CD4-positive, alpha-beta T cell treated with Interleukin-10 for 1 hour (primary cell): ENCODE results near the gene PRXL2A.
A peak's percentile ranks its signal among the peaks of the same experiment; 100 is the strongest.
"Not testable (repeated sequence)": the region's sequence is repeated elsewhere in the genome, so short reads cannot be mapped to it uniquely, and the experiment has no call there.

ENCODE experiments used
- DNase-seq: peaks from one replicate; pipeline ENCODE4 v3.0.0-alpha.2; 2020

Gene PRXL2A

DNA sequence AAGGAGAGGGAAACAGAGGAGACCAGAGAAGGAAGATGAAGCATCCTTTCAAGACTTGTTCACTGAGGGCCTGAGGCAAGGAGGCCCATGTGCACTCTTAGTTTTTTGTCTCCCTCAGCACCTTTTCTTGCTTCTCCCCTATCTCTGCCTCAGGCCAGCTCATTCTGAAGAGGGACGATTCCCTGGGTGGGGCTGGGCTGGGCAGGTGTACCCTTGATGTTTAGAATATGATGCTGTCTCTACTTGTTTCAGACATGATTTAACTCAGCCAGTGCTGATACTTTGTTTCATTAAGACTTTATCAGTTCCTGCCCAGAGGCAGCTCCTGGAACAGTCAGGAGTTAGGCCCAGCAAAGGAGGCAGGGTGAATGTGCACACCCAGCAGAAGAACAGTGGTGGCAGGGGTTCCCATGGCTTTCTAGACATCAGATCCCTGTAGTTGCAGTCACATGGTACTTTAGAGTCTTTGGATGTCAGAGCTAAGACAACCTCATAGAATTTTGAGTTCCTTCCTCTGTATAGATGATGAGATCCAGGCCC lies 3.4 kb downstream of the PRXL2A start:
- DNase-seq: no peak

DNA sequence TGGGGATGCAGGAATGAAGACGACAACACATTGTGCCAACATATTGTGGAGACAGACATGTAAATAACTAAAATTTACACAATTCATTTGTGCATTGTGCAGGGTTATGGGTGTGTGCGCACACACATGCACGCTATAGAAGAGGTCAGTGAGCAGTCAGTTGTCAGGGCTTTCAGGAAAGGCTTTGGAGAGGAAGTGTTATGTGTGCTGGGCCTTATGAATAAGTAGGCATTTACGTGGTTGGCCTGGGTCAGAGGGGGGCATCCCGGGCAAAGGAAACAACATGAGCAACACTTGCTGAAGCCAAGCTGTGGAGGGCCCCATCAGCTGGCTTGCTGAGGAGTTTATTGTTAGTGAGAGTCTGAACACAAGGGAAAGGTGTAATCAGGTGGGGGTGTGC lies 4.1 kb downstream of the PRXL2A start:
- DNase-seq: no peak

DNA sequence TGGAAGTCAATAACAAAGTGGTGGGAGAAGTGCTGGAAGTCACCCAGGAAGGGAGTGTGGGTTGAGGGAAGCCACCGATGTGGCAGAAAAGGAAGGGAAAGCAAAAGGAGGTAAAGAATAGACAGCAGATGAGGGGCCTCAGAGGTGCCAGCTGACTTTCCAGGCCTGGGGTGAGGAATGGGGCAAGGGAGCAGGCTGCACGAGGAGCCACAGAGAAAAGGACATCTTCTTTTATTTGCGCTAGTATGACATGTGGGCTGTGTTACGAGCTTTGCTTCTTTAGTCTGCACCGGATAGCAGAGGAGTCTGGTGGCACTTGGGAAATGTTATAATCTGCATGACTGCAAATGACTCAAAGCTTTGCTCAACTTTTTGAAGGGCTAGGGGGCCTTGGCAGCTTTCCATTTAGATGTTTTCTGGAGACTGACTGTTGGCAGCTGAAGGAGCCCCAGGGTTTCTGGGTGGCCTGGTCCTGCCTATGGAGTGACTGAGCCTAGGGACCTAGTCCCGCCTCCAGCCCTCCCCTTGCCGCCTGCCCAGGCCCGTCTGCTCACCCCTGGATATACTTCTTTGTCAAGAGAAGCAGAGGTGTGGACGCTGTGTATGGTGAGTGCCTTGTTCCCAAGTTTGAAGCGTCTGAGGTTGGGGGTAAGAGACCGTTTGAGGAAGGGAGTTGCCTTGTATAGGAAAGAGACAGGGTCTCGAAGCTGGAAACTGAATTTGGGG lies 5.1 kb downstream of the PRXL2A start:
- DNase-seq: no peak

DNA sequence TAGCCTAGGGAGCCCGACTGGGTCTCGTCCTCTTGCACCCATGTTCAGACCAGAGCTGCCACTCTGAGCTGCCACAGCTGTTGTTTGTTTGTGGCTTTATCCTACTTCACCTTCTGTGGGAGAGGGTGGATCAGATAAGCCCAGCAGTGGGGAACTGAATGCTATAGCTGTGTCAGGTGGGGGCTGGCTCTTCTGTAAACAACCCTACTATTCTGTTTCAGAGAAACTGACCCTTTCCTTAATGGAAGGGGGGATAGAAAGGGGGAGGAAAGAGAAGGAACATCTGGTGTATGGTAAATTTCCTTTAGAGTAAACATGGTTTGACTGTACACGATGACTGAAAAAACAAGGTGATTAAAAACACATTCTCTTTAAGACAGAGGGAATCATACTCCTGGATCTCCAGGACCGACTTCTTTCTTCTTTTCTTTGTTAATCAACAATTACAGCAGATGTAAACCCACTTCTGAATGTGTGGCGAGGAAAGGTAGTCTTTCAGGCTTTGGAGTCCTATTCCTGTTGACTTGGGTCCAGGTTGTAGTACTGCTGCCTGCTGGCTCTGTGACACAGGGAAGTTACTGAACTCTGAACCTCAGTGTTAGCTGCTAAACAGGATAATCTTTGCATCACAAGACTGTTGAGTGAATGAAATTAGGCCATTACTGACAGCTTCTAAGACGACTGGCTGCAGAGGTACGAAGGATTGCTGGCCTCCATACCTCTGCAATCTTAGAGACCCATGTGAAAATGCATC lies 6.0 kb downstream of the PRXL2A start:
- no peak for DNase-seq

DNA sequence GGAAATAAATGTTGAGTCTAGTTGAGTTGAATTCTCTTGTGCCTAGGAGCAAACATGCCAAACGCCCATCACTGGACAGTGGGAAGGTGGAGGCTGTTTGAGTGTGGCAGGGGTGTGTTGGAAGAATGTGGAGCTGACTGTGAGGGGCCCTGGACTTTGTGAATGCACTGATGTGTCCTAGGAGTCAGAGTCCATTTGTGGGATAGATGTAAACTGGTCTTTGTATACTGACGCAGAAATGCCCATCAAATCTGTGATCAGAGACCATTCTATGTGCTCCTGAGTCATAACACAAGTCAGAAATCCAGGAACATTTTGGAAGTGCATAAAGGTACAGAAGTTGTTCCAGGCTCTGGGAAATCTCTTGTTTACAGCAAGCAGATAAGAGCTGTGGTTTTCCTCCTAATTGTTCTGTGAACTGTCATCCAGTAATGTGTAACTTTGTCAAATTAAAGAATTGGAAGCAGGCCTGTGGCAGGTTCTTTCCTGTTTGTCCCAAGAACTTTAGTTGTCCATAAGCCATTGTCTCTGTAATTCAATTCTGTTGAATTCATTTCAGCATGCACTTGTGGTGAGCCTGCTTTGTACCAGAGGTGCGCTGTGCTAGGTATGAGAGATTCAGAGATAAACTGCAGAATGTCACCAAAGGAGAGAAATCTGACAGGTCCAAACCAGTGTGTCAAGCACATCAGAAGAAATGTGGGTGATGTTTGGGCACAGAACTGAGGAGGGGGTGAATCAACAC lies 7.6 kb downstream of the PRXL2A start:
- DNase-seq: no peak

DNA sequence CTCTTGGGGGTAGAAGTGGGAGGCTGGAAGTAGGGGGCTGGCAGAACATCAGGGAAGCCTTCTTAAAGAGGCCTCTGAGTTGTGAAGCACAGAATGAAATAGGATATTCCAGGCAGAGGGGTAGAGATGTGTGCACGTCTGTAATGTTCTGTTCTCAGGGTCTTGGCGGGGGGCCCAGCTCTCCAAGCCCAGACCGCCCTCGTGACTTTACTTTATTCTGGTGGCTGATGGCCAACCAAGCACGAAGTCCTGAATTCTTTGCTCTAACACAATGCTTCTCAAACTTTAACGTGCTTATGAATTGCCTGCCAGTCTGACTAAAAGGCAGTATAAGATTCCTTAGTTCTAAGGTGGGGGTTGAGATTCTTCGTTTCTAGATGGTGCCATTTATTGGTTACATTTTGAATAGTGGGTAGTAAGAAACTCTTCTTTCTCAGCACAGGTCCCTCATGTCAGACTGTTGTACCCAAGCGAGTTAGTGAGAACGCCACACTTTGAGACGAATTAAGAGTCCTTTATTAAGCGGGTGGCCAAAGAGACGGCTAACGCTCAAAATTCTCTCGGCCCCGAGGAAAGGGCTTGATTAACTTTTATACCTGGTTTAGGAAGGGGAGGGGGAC lies 8.2 kb downstream of the PRXL2A start:
- DNase-seq: no peak

DNA sequence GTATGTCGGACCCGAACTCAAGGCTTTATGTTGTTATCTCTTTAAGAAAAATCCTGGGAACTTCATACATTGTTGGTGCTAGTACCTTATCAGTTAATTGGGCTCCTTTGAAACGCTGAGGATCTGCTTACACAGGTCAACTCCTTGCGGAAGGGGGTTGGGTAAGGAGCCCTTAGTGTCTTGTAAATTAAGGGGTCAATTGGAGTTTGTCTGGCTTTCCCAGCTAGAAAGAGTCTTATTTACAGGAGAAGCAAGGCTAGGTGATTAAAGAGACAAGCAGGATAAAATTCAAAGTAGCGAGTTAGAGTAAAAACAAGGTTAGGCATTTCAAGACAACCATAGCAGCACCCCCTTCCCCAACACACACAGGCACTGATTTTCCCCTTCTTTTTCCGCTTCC lies 8.9 kb downstream of the PRXL2A start:
- not testable (repeated sequence) for DNase-seq

DNA sequence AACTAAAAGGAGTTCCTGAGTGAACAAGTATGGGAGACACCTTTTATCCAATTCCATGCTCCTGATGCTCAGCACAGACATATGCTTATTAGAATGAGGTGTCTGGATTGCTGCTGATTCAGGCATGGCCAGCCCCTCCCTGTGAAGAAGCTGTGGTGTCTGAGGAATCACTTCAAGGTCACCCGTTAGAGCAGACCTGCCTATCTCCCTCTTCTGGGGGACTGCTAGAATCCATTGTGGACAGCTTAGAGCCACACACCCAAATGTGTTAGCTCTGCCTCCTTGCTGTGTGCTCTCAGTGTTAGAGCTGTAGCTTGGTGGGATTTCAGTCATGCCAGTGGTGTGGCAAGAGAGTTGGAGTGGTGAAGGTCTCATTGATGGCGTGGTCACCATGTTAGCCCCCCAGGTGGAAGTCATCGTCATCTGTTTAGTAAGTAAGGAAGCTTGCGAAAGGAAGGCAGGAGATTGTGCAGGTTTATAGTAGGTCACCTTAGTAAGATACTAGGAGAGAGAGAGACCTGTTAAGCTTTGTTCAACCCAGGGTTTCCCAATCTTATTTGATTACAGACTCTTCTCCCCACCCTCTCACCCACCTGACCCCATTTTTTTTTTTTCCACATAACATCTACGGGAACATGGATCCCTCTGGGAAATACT lies 12.8 kb downstream of the PRXL2A start:
- DNase-seq: no peak

DNA sequence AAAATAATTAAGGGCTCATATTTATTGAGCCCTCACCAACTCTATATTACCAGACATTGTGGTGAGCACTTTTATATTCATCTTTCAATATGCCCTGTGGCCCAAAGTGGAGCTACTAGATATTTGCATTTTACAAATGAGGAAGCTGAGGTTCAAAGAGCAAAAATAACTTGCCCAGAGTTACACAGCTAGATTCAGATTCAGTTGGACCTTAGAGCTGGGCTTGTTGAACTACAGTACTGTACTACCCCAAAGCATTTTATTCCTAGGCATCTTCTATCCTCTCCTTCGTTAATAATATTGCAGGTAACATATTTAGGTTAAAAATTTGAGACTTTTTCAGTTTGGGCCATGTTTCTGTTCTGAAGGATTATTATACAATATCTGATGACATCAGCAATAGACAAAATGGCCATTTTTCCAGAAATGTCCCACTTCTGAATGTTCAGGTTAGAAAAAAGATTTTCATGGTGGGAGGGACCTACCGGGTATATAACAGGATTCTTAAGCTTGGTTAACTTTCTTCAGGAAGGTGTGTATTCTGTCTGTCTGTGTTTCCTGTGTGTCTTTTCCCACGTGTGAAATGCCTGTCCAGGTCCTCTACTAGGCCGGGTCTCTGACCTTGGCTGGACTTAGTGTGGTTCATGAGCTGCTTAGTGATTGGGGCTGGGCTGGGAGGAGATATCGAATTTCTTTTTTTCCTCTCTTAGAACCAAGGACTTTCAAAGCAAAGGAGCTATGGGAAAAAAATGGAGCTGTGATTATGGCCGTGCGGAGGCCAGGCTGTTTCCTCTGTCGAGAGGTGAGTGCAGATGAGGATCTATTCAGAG lies 13.6 kb downstream of the PRXL2A start:
- DNase-seq: no peak

DNA sequence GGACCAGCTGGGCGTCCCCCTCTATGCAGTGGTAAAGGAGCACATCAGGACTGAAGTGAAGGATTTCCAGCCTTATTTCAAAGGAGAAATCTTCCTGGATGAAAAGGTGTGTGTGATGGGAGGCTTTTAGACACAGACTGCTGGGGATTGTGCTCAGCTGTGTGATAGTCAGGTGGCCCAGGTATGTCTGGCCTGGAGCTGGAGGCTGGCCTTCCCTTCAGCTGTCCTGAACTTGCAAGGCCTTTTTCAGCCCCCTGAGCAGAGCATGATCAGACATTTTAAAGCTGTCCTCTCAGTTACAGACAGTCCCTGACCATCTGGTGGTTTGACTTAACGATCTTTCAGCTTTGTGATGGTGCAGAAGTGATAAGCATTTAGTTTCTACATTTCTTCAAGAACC lies 17.6 kb downstream of the PRXL2A start:
- DNase-seq: no peak

DNA sequence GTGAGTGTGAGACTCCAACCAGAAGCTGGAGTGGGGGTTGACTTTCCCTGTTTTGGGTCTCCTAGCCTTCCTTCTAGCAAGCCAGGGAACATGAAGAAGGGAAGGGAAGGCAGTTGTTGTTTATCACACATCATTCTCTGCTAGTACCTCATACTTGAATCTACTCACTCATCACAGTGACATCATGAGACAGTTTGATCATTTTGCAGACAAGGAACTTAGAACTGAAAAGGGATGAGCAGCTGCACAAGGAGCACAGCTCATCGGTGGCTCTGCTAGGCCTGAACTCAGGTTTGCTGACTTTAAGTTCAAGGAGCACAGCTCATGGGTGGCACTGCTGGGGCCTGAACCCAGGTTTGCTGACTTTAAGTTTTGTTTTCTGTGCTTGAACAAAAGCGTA lies 19.2 kb downstream of the PRXL2A start:
- DNase-seq: no peak

DNA sequence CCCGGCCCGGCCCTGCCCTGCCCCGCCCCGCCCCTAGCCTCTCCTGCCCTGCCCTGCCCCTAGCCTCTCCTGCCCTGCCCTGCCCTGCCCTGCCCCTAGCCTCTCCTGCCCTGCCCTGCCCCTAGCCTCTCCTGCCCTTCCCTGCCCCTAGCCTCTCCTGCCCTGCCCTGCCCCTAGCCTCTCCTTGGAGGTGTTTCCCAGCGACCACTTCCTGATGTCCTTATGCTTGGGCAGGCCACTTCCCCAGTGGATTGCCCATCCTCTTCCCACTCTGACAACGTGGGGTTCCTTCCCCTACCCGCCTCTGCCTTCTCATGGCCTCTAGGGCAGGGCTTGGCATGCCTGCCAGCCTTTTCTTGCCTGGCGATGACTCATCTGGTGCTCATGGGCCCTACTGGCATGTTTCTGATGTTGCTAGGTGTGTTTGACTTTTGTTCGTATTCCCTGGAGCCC lies 21.2 kb downstream of the PRXL2A start:
- DNase-seq: no peak

DNA sequence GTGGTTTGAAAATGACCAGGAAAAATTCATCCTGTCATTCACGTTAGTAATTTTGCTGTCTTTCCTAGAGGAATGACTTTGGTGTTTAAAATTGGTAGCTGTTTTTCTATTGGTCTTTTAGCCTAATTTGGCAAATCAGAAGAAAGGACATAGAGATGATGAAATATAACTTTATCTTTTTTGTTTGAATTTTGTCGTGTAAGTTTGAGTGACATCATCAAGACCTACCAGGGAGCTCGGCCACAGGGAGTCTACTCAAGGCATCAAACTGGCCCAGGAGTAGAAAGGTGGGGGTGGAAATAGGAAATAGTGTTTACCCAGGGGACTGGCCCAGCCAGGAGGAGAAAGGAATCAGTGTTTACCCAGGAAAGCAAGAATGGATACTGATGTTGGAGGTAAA lies 24.8 kb downstream of the PRXL2A start:
- no peak for DNase-seq

DNA sequence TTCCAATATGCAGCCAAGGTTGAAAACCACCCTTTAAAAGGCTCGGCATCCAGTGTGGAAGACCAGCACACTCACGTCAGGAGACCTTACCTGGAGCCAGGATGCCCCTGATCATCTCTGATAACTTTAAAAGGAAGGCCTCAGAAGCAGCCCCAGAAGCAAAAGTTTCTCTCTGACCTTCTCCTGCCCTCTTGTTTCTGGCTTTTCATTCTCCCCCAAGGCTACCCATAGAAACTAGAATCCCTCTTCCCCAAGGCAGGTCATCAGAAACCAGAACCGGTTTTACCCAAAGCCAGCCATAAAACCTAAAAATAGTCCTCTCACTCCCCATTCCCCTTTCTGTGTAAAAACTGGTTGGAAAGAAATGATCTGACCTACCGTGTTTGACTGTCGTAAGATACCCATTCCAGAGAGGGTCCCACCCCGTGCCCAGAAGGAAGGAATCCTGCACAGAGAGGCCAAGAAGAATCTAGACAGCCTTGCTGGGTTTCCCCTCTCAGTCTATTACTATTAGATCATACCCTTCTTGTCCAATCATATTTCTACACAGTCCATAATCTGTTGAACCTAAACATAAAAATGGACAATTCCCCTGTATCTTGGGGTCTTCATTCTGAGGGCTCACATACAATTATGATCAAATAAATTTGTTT lies 28.2 kb downstream of the PRXL2A start:
- DNase-seq: no peak

DNA sequence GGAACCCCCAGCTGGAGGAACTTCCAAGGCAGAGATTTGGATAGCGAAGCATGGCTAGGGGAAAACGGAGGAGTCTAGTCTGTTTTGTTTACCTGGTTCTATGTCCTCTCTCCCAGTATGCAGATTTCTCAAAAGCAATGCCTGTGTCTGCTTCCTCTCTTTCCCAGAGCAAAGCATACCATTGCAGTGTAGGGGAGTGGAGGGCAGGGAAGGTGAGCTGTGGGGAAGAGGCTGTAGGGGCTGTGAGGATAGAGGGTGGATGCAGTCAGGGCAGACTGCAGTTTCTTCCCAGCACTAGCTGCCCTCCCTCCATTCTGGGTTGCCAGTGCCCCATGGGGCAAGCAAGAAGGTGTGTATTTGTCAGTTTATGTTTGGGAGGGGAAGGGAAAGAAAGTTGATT lies 28.9 kb downstream of the PRXL2A start:
- DNase-seq: no peak

DNA sequence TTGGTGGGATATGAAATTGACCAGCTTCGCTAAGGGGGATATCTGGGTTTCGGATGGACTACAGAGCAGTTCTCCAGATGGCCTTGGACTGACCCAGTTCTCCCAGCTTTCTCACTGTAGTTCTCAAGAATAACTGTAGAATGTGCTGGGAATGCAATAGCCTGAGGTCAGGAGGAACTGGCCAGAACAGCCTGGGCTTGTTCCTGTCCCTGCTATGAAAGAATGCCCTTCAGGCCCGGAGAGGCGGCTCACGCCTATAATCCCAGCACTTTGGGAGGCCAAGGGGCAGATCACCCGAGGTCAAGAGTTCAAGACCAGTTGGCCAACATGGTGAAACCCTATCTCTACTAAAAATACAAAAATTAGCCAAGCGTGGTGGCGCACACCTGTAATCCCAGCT lies 33.5 kb downstream of the PRXL2A start:
- no peak for DNase-seq

DNA sequence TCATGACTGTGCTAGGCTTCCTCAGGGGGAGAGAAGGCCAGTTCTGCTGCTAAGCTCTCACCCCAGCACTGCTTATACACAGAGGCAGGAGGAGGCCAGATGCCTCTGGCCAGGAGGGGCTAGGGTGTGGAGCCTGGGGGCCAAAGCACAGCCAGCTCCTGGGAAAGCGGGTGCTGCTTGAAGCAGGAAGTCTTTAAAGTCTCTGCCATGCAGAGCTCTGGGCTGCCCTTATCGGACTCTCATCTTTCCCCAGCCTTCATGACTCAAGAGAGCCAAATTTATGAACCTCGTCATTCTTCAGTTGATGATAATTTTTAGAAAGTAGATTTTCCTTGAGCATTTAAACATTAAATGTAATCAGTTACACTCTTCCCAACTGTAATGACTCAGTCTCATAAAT lies 34.5 kb downstream of the PRXL2A start:
- no peak for DNase-seq

DNA sequence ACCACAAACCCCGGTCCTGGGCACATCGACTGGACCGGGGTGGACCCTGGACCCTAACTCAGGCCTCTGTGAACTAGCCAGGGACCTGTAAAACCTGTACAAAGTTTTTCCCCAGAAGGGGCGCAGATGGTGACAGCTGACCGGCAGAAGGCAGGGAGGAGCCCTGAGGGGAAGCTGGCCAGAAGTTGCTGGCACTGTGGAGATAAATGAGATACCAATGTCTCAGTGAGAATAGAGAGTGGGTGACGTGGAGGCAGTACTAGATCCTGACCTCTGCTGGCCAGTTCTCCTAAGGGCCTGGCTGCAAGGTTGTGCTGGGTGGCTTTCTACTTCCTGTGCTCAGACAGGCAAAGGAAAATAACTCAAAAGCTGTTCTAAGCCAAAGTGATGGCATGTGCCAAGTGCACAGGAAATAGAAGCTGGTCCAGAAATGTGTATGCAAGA lies 35.2 kb downstream of the PRXL2A start:
- no peak for DNase-seq

DNA sequence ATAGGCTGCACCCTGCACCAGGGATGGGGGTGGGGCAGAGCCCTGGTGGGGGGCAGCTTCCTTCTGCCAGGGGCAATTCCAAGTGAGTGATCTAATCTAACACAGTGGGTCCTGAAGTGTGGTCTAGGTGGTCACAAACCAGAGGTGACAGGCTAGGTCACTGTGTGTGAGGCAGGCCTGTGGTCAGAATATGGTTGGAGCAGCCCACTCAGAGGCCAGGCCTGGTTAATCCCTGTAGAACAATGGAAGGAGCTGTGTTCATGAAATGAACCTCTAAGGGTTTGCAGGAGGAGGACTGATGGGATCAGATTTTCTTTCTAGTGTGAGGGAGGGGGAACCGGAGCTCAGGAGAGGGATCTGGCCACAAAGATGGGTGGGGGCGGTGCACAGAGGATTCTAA lies 35.8 kb downstream of the PRXL2A start:
- DNase-seq: no peak

DNA sequence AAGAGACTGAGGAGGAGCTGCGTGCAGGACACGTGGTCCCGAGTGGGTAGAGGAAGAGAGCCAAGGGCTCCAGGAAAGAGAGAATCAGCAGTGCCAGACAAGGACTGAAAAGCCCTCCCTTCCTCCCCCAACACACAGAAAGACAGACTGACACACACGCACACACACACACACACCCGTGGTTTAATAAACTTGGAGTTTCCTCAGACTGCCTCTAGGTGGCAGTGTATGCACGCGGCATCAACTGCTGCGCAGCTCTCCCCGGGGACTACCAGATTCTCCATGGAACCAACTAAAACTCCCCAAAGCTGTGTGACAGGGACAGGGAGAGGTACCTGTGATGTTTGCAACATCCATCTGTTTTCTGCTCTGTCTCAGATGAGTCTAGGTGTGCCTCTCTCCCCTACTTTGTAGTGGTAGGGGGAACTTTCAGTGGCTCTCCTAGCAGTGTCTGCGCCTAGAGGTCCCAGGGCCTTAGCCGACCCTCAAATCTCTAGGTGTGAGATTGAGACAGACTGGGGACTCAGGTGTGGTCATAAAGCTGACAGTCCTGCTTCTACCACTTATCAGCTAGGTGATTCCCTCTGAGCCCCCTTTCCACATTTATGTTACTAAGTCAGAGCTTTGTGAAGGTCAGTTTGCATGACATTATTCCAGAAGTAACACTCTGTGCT lies 36.4 kb downstream of the PRXL2A start:
- DNase-seq: peak; percentile 83
